SK-N-SH treated with all-trans-retinoic acid at 6 μM for 48 hours (cell line): ENCODE measurements around the gene ARL17B.
"Not testable (repeated sequence)": the region's sequence is repeated elsewhere in the genome, so short reads cannot be mapped to it uniquely, and the experiment has no call there.

ENCODE experiments used
- BACH2 ChIP-seq: fragments of 250-450 bp; sonication (Bioruptor Pico); IDR thresholded peaks from 2 replicates; pipeline ENCODE4 v1.9.0; 2021; ENCODE audit warnings: mild to moderate bottlenecking, borderline replicate concordance
- CSDC2 ChIP-seq: fragments of 250-450 bp; sonication (Bioruptor Pico); IDR thresholded peaks from 2 replicates; pipeline ENCODE4 v1.5.0; 2020; ENCODE audit warnings: mild to moderate bottlenecking, moderate library complexity
- RARB ChIP-seq: fragments of 250-450 bp; sonication (Bioruptor Pico); IDR thresholded peaks from 2 replicates; pipeline ENCODE4 v1.8.0; 2021; ENCODE audit warnings: mild to moderate bottlenecking, moderate library complexity
- TCF4 ChIP-seq: fragments of 250-450 bp; sonication (Bioruptor Pico); IDR thresholded peaks from 2 replicates; pipeline ENCODE4 v1.8.0; 2021; ENCODE audit warnings: mild to moderate bottlenecking, moderate library complexity, borderline replicate concordance
- TOX ChIP-seq: fragments of 250-450 bp; sonication (Bioruptor Pico); IDR thresholded peaks from 2 replicates; pipeline ENCODE4 v1.8.0; 2021; ENCODE audit warnings: mild to moderate bottlenecking, moderate library complexity, borderline replicate concordance
- ZC3H10 ChIP-seq: fragments of 250-450 bp; sonication (Bioruptor Pico); IDR thresholded peaks from 2 replicates; pipeline ENCODE4 v1.5.1; 2021; ENCODE audit warnings: mild to moderate bottlenecking, moderate library complexity
- ZFP3 ChIP-seq: fragments of 250-450 bp; sonication (Bioruptor Pico); IDR thresholded peaks from 2 replicates; pipeline ENCODE4 v1.5.0; 2020; ENCODE audit warnings: mild to moderate bottlenecking, moderate library complexity
- ZNF565 ChIP-seq: fragments of 450-650 bp; formaldehyde crosslinking; conservative IDR thresholded peaks from 2 replicates; pipeline ENCODE4 v1.5.0; 2020; ENCODE audit warnings: low read depth, mild to moderate bottlenecking, moderate library complexity
- ZNF8 ChIP-seq: fragments of 450-650 bp; formaldehyde crosslinking; IDR thresholded peaks from 2 replicates; pipeline ENCODE4 v1.5.0; 2020; ENCODE audit warnings: mild to moderate bottlenecking, moderate library complexity
- TF ChIP-seq, protein P1 (sequence below): fragments of 250-450 bp; sonication (Bioruptor Pico); IDR thresholded peaks from 2 replicates; pipeline ENCODE4 v1.5.1; 2020; ENCODE audit warnings: low read depth, mild to moderate bottlenecking, moderate library complexity
- TF ChIP-seq, protein P2 (sequence below): fragments of 250-450 bp; sonication (Bioruptor Pico); IDR thresholded peaks from 2 replicates; pipeline ENCODE4 v1.8.0; 2020; ENCODE audit warnings: mild to moderate bottlenecking, moderate library complexity, borderline replicate concordance

DNA sequence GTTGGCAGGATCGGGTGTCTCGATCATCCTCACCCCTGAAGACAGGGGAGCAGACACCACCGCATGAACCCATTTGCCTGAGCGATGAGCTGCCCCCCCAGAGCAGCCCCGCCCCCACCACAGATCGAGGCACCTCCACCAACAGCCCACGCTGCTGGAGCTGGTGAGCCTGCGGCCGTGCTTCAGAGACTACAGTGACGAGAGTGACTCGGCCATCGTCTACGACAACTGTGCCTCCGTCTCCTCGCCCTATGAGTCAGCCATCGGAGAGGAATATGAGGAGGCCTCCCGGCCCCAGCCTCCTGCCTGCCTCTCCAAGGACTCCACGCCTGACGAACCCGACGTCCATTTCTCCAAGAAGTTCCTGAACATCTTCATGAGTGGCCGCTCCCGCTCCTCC lies 117.6 kb downstream of the ARL17B start:
- not testable (repeated sequence) for TF ChIP-seq ZNF8 (CRISPR knock-in tag); BACH2 (CRISPR knock-in tag); RARB (CRISPR knock-in tag); CSDC2; TCF4 (CRISPR knock-in tag); ZFP3 (CRISPR knock-in tag); TOX (CRISPR knock-in tag); ZC3H10 (CRISPR knock-in tag); ZNF565 (CRISPR knock-in tag)
- TF ChIP-seq, protein P1, sequence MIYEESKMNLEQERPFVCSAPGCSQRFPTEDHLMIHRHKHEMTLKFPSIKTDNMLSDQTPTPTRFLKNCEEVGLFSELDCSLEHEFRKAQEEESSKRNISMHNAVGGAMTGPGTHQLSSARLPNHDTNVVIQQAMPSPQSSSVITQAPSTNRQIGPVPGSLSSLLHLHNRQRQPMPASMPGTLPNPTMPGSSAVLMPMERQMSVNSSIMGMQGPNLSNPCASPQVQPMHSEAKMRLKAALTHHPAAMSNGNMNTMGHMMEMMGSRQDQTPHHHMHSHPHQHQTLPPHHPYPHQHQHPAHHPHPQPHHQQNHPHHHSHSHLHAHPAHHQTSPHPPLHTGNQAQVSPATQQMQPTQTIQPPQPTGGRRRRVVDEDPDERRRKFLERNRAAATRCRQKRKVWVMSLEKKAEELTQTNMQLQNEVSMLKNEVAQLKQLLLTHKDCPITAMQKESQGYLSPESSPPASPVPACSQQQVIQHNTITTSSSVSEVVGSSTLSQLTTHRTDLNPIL (CRISPR knock-in tag): not testable (repeated sequence)
- TF ChIP-seq, protein P2, sequence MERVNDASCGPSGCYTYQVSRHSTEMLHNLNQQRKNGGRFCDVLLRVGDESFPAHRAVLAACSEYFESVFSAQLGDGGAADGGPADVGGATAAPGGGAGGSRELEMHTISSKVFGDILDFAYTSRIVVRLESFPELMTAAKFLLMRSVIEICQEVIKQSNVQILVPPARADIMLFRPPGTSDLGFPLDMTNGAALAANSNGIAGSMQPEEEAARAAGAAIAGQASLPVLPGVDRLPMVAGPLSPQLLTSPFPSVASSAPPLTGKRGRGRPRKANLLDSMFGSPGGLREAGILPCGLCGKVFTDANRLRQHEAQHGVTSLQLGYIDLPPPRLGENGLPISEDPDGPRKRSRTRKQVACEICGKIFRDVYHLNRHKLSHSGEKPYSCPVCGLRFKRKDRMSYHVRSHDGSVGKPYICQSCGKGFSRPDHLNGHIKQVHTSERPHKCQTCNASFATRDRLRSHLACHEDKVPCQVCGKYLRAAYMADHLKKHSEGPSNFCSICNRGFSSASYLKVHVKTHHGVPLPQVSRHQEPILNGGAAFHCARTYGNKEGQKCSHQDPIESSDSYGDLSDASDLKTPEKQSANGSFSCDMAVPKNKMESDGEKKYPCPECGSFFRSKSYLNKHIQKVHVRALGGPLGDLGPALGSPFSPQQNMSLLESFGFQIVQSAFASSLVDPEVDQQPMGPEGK (CRISPR knock-in tag): not testable (repeated sequence)
